Activated CD4-positive, alpha-beta memory T cell treated with anti-CD3 and anti-CD28 coated beads for 36 hours (primary cell): ENCODE measurements around the gene PTPN14. TPM values are rescaled to one million over a fixed set of nuclear protein-coding genes. Genes with fewer than 3 reads are reported as not detected.
"Not testable (repeated sequence)": the region's sequence is repeated elsewhere in the genome, so short reads cannot be mapped to it uniquely, and the experiment has no call there.

Experiments used
- CTCF ChIA-PET: fragments of 350-600 bp; sonication (Branson Sonifier 250); formaldehyde crosslinking; loops from one replicate; lab custom pipeline; 2021; ENCODE audit warnings: antibody characterized with exemption, inconsistent platforms; lab: Charles Lee
- POLR2A ChIA-PET: fragments of 350-600 bp; sonication (Branson Sonifier 250); formaldehyde crosslinking; loops from one replicate; lab custom pipeline; 2021; ENCODE audit warnings: antibody characterized with exemption; lab: Charles Lee
- DNase-seq: peaks from one replicate; pipeline ENCODE4 v3.0.0-alpha.2; 2020
- H3K27ac Mint-ChIP-seq: one replicate; pipeline ENCODE4 v1.8.0; 2021; ENCODE audit warnings: mixed read lengths
- H3K27me3 Mint-ChIP-seq: one replicate; pipeline ENCODE4 v1.8.0; 2021; ENCODE audit warnings: mixed read lengths
- H3K36me3 Mint-ChIP-seq: one replicate; pipeline ENCODE4 v1.8.0; 2021; ENCODE audit warnings: mixed read lengths
- H3K4me1 Mint-ChIP-seq: one replicate; pipeline ENCODE4 v1.8.0; 2021; ENCODE audit warnings: low read depth, mixed read lengths
- H3K4me3 Mint-ChIP-seq: one replicate; pipeline ENCODE4 v1.8.0; 2021; ENCODE audit warnings: mild to moderate bottlenecking, mixed read lengths
- H3K9me3 Mint-ChIP-seq: one replicate; pipeline ENCODE4 v1.8.0; 2021; ENCODE audit warnings: mixed read lengths
- intact Hi-C: fragments of 100-400 bp; cut with micrococcal nuclease; formaldehyde crosslinking; loops from one replicate; pipeline ENCODE4 v1.15.1; 2023
- total RNA-seq, 2 experiments: library from RNA; stranded (reverse); gene quantifications; one replicate each; pipeline ENCODE4 v1.2.3, GENCODE V29; 2021

Gene PTPN14
- 1 to 10 TPM; 1.0 to 1.1 TPM for total RNA-seq

DNA sequence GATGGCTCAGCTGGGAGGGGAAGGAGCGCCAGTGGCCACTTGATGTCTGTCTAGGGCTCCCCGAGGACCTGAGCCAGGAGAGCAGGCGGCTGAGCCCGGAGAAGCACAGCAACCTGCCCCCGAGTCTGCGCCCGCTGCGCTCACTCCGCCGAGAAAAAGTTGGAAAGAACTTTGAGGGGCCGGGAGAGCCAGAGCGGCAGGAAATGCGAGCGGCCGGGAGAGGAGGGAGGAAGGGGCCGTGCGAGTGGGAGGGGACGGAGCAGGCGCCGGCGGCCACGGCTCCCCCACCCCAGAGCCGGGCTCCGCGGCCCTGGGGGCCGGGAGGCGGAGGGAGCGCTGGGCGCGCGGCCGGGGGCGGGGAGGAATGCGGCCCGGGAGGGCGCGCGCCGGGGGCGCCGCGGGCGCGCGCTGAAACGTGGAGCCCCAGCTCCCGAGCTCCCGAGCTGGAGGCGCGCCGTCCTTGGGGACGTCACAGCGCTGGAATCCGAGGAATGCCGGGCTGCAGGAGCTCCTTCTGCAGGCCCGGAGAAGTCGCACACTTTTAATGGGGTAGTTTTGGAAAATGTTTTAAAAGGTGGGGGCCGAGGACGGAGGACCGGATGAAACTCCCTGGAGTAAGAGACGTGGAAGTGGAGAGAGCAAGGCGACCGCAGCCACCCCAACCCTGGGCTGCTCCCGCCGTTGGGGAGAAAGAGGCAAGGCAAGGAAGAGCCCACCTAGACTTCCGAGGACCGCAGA is at the start of gene PTPN14:
TSS of gene PTPN14 (minus strand) at position 167 of the 738 bp plus-strand sequence. CDS start 86,799 bp downstream, outside the sequence.
- peaks cover 44% of the 10 kb centered on the region for H3K27me3 Mint-ChIP-seq
- POLR2A ChIA-PET: no interaction called here
- peaks cover 2% of the 10 kb centered on the region for H3K4me1 Mint-ChIP-seq
- intact Hi-C loops: no loop called here
- no peaks in the 10 kb centered on the region for H3K9me3 Mint-ChIP-seq
- CTCF ChIA-PET: no interaction called here
- peak; percentile 22 for DNase-seq
- H3K27ac Mint-ChIP-seq: no peak within 1 kb of the TSS
- no peaks in the 10 kb centered on the region for H3K36me3 Mint-ChIP-seq
- H3K4me3 Mint-ChIP-seq: peak within 1 kb of the TSS; percentile 69

DNA sequence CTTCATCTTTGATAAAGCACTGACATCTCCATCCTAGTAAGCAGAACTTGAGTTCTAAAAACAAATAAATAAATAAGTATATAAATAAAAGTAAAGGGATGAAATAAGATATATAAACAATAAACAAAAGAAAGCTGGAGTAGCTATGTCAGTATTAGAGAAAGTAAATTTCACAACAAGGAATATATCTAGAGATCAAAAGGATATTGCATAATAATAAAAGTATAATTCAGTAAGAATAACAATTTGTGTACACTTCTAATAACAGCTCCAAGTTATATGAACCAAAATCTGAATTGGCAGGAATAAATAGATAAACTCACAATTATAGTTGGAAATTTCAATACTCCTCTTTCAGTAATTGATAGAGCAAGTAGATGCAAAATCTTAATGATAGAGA is 41.8 kb upstream of the PTPN14 start:
- CTCF ChIA-PET: interaction anchor here (1.2 to 2.6 kb wide), 3 partner anchors 9 to 332 kb away, joined by 3 to 13 read pairs (median 12); no protein-coding TSS in a partner anchor

DNA sequence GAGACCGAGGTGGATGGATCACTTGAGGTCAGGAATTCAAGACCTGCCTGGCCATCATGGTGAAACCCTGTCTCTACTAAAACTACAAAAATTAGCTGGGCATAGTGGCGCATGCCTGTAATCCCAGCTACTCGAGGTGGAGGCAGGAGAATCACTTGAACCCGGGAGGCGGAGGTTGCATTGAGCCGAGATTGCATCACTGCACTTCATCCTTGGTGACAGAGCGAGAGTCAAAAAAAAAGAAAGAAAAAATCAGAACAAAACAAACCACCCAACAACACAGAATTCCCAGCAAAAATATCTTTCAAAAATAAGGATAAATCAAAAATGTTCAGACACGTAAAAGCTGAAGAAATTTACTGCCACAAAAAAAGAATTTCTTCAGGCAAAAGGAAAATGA is 40.5 kb upstream of the PTPN14 start:
- intact Hi-C loops, DNase-seq, H3K4me1 Mint-ChIP-seq, H3K27ac Mint-ChIP-seq, H3K9me3 Mint-ChIP-seq, H3K36me3 Mint-ChIP-seq, H3K27me3 Mint-ChIP-seq, POLR2A ChIA-PET, H3K4me3 Mint-ChIP-seq: not testable (repeated sequence)
- CTCF ChIA-PET: interaction anchor here (1.0 to 2.6 kb wide), 2 partner anchors 259 to 331 kb away, joined by 5 to 13 read pairs; no protein-coding TSS in a partner anchor

More for the DNA sequence above, 41.8 kb upstream of the PTPN14 start:
- POLR2A ChIA-PET: no interaction called here
- H3K27me3 Mint-ChIP-seq: peaks cover 4% of the 10 kb centered on the region
- H3K4me3 Mint-ChIP-seq: no peak overlapping the region
- no peak for DNase-seq
- no peak overlapping the region for H3K27ac Mint-ChIP-seq
- intact Hi-C loops: no loop called here
- no peaks in the 10 kb centered on the region for H3K4me1 Mint-ChIP-seq
- H3K36me3 Mint-ChIP-seq: no peaks in the 10 kb centered on the region
- no peaks in the 10 kb centered on the region for H3K9me3 Mint-ChIP-seq

DNA sequence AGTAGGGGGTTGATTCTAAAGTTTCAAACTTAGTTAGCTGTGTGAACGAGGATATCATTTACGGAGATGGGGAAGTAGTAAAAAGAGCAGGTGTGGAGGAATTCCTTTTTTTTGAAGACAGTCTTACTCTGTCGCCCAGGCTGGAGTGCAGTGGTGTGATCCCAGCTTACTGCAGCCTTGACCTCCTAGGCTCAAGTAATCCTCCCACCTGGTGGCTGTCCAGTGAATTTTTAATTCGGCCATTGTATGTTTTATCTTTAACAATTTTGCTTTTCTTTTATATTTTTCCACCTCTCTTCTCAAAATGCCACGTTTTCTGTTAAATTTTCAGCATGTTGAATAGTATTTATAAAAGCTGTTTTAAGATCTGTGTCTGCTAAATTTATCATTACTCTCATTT is 39.3 kb upstream of the PTPN14 start:
- intact Hi-C loops: no loop called here
- no peak overlapping the region for H3K4me3 Mint-ChIP-seq
- no peak overlapping the region for H3K27ac Mint-ChIP-seq
- peaks cover 4% of the 10 kb centered on the region for H3K27me3 Mint-ChIP-seq
- no peak for DNase-seq
- H3K4me1 Mint-ChIP-seq: no peaks in the 10 kb centered on the region
- ChIA-PET POLR2A (no interaction called here), CTCF (interaction anchor here (0.9 kb wide), 1 partner anchor 117 kb away, joined by 3 read pairs; no protein-coding TSS in a partner anchor)
- no peaks in the 10 kb centered on the region for H3K9me3 Mint-ChIP-seq
- H3K36me3 Mint-ChIP-seq: no peaks in the 10 kb centered on the region

DNA sequence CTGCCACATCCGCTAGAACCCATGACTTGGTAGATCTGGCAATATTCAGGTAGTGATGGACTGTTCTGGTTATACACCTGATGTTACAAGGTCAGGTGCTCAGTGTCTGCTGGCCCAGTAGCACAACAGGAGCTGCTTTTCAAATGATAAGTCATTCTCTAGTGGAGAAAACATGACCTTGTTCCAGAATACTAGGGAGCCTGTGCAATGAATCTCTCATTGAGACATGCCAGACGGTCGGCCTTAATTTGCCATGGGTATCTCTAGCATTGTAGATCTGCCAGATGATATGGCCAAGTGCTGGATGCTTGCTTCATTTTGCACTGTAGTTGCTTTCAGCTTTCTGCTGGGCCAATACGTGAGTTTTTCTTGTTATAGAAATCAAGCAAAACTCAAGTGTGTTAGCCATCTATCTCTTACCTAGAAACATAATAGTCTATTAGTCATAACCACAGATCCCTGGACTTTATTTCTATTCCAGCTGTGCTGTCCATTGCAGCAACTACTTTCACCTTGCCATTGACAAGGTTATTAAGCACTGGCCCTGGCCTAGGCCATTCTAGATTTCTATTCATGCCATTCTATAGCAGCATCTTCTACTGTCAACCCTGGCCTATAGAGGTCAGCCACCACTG is 37.7 kb upstream of the PTPN14 start:
- H3K9me3 Mint-ChIP-seq: no peaks in the 10 kb centered on the region
- CTCF ChIA-PET: interaction anchor here (11.9 kb wide), 1 partner anchor 258 kb away, joined by 209 read pairs; no protein-coding TSS in a partner anchor
- no peaks in the 10 kb centered on the region for H3K36me3 Mint-ChIP-seq
- no peak overlapping the region for H3K4me3 Mint-ChIP-seq
- no peak overlapping the region for H3K27ac Mint-ChIP-seq
- POLR2A ChIA-PET: no interaction called here
- DNase-seq: no peak
- peaks cover 4% of the 10 kb centered on the region for H3K27me3 Mint-ChIP-seq
- intact Hi-C loops: loop anchor here (5.0 kb wide), 1 partner anchor 327 kb away; no protein-coding TSS in a partner anchor
- no peaks in the 10 kb centered on the region for H3K4me1 Mint-ChIP-seq

DNA sequence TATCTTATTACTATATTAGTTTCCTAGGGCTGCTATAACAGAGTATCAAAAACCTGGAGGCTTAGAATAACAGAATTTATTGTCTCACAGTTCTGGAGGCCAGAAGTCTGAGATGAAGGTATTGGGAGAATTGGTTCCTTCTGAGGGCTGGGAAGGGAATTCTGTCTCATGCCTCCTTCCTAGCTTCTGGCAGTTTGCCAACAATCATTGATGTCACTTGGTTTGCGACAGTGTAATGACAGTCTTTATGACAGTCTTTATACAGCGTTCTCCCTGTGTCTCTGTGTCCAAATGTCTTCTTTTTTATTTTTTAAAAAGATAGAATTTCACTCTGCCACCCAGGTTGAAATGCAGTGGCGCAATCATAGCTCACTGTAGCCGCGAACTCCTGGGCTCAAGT is 35.8 kb upstream of the PTPN14 start:
- CTCF ChIA-PET: interaction anchor here (0.8 to 11.9 kb wide), 3 partner anchors 256 to 373 kb away, joined by 4 to 209 read pairs (median 6); no protein-coding TSS in a partner anchor
- Mint-ChIP-seq H3K27me3 (peaks cover 11% of the 10 kb centered on the region), H3K36me3 (no peaks in the 10 kb centered on the region), H3K27ac (no peak overlapping the region), H3K9me3 (no peaks in the 10 kb centered on the region), H3K4me3 (no peak overlapping the region), H3K4me1 (no peaks in the 10 kb centered on the region)
- intact Hi-C loops: loop anchor here (5.0 kb wide), 1 partner anchor 325 kb away; no protein-coding TSS in a partner anchor
- POLR2A ChIA-PET: no interaction called here
- DNase-seq: no peak

DNA sequence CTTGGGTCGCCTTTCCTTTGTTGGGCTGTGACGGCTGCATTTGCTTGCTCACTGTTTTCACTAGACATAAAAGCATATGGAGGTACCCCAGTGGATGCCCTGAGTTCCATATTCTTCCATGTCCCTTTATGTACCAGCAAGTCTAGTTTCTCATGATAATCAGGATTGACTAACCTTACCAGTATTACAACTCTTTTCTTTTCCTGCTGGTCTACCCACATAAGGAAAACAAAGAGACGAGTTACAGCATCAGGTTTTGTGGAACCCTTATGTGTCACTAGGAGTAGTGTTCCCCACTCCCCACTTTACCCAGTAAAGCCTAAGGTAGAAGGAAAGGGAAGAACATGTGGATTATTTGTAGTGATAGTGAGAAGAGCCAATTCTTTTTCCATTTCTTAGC is 35.2 kb upstream of the PTPN14 start:
- DNase-seq: no peak
- POLR2A ChIA-PET: no interaction called here
- no peaks in the 10 kb centered on the region for H3K36me3 Mint-ChIP-seq
- H3K4me1 Mint-ChIP-seq: no peaks in the 10 kb centered on the region
- no peak overlapping the region for H3K27ac Mint-ChIP-seq
- intact Hi-C loops: loop anchor here (5.0 kb wide), 1 partner anchor 324 kb away; no protein-coding TSS in a partner anchor
- H3K4me3 Mint-ChIP-seq: no peak overlapping the region
- H3K27me3 Mint-ChIP-seq: peaks cover 11% of the 10 kb centered on the region
- H3K9me3 Mint-ChIP-seq: no peaks in the 10 kb centered on the region
- CTCF ChIA-PET: interaction anchor here (2.6 to 11.9 kb wide), 3 partner anchors 255 to 372 kb away, joined by 6 to 209 read pairs (median 23); no protein-coding TSS in a partner anchor

DNA sequence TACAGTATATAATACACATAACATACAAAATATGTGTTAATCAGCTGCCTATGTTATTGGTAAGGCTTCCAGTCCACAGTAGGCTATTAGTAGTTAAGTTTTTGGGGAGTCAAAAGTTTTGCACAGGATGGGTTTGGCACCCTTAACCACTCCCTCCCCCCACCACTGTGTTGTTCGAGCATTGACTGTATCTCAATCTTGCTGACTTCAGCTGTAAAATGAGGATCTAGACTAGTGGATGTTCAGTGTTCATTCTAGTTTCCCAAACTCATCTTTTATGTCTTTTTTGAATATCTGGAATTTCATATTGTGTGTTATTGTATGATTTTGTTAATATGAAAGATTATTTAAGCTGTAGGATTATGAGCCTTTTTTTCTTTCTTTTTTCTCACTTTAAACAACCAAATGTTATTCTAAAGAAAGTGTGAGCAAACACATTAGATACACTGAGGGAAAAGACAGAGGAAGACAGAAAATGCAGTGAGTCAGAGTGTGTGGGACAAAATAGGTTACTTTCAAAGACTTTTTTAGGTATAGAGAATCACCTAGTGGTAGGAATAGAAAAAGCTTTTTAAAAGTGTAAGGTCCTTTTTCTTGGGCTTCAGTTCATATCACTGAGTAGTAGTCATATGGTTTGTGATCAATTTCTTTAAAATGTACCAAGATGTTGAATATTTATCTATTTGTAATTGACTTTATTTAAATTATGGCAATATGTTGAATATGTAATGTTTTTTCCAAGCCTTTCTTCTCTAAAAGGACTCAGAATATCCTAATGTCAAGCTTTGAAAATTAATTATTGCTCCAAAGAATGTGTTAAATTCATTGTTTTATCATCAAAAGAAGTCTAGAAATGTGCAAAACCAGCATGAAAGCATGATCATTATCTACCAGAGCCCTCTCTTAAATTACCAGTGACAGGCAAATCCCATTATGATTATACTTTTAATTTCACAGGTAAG is 33.7 kb upstream of the PTPN14 start:
- H3K27ac Mint-ChIP-seq: no peak overlapping the region
- no peak overlapping the region for H3K4me3 Mint-ChIP-seq
- no peaks in the 10 kb centered on the region for H3K9me3 Mint-ChIP-seq
- CTCF ChIA-PET: interaction anchor here (0.7 to 11.9 kb wide), 13 partner anchors 9 to 370 kb away, joined by 3 to 209 read pairs (median 5); no protein-coding TSS in a partner anchor
- DNase-seq: no peak
- no peaks in the 10 kb centered on the region for H3K4me1 Mint-ChIP-seq
- intact Hi-C loops: loop anchor here (1.0 to 5.0 kb wide), 4 partner anchors 197 to 371 kb away; no protein-coding TSS in a partner anchor
- no peaks in the 10 kb centered on the region for H3K36me3 Mint-ChIP-seq
- POLR2A ChIA-PET: no interaction called here
- H3K27me3 Mint-ChIP-seq: peaks cover 7% of the 10 kb centered on the region

DNA sequence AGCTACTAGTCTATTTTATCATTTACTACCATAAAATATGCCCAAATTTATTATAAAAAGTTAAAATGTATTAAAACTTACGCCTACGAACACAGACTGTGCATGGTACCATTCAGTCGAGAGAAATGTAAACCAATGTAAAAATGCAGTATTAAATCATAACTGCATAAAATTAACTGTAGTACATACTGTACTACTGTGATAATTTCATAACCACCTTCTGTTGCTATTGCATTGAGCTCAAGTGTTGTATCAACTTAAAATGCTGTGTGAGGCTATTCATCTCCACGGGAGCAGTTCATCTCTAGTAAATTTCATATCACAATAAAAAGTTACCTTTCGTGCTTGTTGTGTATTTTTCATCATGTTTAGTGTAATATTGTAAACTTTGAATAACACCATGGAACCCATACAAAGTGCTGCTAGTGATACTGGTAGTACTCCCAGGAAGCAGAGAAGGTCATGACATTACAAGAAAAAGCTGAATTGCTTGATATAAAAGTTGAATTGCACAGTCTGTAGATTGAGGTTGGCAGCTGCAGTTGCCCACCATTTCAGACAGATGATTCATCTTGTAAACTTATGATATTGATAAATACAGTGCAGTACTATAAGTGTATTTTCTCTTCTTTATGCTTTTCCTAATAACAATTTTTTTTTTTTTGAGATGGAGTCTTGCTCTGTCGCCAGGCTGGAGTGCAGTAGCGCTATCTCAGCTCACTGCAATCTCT is 32.6 kb upstream of the PTPN14 start:
- no peak overlapping the region for H3K4me3 Mint-ChIP-seq
- no peaks in the 10 kb centered on the region for H3K36me3 Mint-ChIP-seq
- no peak for DNase-seq
- H3K9me3 Mint-ChIP-seq: no peaks in the 10 kb centered on the region
- intact Hi-C loops: no loop called here
- ChIA-PET POLR2A (no interaction called here), CTCF (interaction anchor here (0.6 to 11.9 kb wide), 9 partner anchors 10 to 716 kb away, joined by 3 to 209 read pairs (median 5); no protein-coding TSS in a partner anchor)
- H3K27me3 Mint-ChIP-seq: peaks cover 7% of the 10 kb centered on the region
- no peaks in the 10 kb centered on the region for H3K4me1 Mint-ChIP-seq
- no peak overlapping the region for H3K27ac Mint-ChIP-seq

DNA sequence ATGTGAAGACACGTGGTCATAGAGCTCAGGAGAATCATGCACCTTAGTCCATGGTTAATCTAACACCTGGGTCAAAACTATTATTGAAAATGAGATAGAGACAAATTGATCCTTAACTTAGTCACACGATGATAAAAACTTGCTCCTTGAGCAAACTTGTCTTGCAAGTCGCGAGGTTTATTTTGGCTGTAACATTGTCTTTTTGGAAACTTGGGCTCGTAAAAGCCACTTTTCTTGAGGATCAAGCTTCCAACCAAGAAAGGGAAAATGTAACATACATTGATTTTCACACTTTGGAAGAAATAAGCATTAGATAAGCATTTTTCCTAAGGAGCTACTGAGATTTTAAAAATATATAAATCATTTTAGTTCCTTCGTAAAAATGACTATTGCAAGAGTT is 31.7 kb upstream of the PTPN14 start:
- Mint-ChIP-seq H3K4me3 (no peak overlapping the region), H3K9me3 (peaks cover under 1% of the 10 kb centered on the region), H3K27ac (no peak overlapping the region), H3K27me3 (peaks cover 7% of the 10 kb centered on the region), H3K4me1 (no peaks in the 10 kb centered on the region), H3K36me3 (no peaks in the 10 kb centered on the region)
- CTCF ChIA-PET: interaction anchor here (0.6 to 11.9 kb wide), 5 partner anchors 9 to 717 kb away, joined by 3 to 209 read pairs (median 10); no protein-coding TSS in a partner anchor
- intact Hi-C loops: no loop called here
- POLR2A ChIA-PET: no interaction called here
- no peak for DNase-seq
